ENCODE data around the gene TFPI.
"Not testable (repeated sequence)": the region's sequence is repeated elsewhere in the genome, so short reads cannot be mapped to it uniquely, and the experiment has no call there.

Gene TFPI

GRCh38 chr2:187574969-187575750 lies 20.9 kb upstream of the TFPI start:
- Histone ChIP-seq H3K27me3 (ENCODE audit: control insufficient read depth, insufficient read depth, low read length) (no peaks in the 10 kb centered on the region), H3K9me3 (ENCODE audit: control insufficient read depth, low read length) (no peaks in the 10 kb centered on the region), H3K4me3 (ENCODE audit: low read length) (no peak overlapping the region), H3K36me3 (ENCODE audit: control insufficient read depth, insufficient read depth, low read length) (no peaks in the 10 kb centered on the region), H3K4me1 (ENCODE audit: control insufficient read depth, insufficient read depth, low read length) (no peaks in the 10 kb centered on the region), H3K9ac (ENCODE audit: low read length) (no peak overlapping the region)

- H3K9ac ChIP-seq (ENCODE audit: low read length): no peak overlapping the region
These were observed 19.5 kb upstream of the TFPI start for GRCh38 chr2:187573722-187574121.

GRCh38 chr2:187571996-187572395 lies 17.8 kb upstream of the TFPI start:
- H3K27me3 ChIP-seq (ENCODE audit: control insufficient read depth, insufficient read depth, low read length); H3K4me1 ChIP-seq (ENCODE audit: control insufficient read depth, insufficient read depth, low read length); H3K9ac ChIP-seq (ENCODE audit: low read length); H3K4me3 ChIP-seq (ENCODE audit: low read length); H3K36me3 ChIP-seq (ENCODE audit: control insufficient read depth, insufficient read depth, low read length); H3K9me3 ChIP-seq (ENCODE audit: control insufficient read depth, low read length): not testable (repeated sequence)

More at GRCh38 chr2:187573722-187574121, 19.5 kb upstream of the TFPI start:
- H3K9me3 ChIP-seq (ENCODE audit: control insufficient read depth, low read length): no peaks in the 10 kb centered on the region
- H3K4me3 ChIP-seq (ENCODE audit: low read length): no peak overlapping the region
- H3K36me3 ChIP-seq (ENCODE audit: control insufficient read depth, insufficient read depth, low read length): no peaks in the 10 kb centered on the region
- no peaks in the 10 kb centered on the region for H3K4me1 ChIP-seq (ENCODE audit: control insufficient read depth, insufficient read depth, low read length)
- H3K27me3 ChIP-seq (ENCODE audit: control insufficient read depth, insufficient read depth, low read length): no peaks in the 10 kb centered on the region

GRCh38 chr2:187569571-187569970 lies 15.3 kb upstream of the TFPI start:
- no peaks in the 10 kb centered on the region for H3K4me1 ChIP-seq (ENCODE audit: control insufficient read depth, insufficient read depth, low read length)
- no peak overlapping the region for H3K4me3 ChIP-seq (ENCODE audit: low read length)
- H3K9ac ChIP-seq (ENCODE audit: low read length): no peak overlapping the region
- no peaks in the 10 kb centered on the region for H3K27me3 ChIP-seq (ENCODE audit: control insufficient read depth, insufficient read depth, low read length)
- no peaks in the 10 kb centered on the region for H3K9me3 ChIP-seq (ENCODE audit: control insufficient read depth, low read length)
- no peaks in the 10 kb centered on the region for H3K36me3 ChIP-seq (ENCODE audit: control insufficient read depth, insufficient read depth, low read length)

- no peak overlapping the region for H3K4me3 ChIP-seq (ENCODE audit: low read length)
- no peaks in the 10 kb centered on the region for H3K27me3 ChIP-seq (ENCODE audit: control insufficient read depth, insufficient read depth, low read length)
- no peak overlapping the region for H3K9ac ChIP-seq (ENCODE audit: low read length)
- no peaks in the 10 kb centered on the region for H3K9me3 ChIP-seq (ENCODE audit: control insufficient read depth, low read length)
- H3K36me3 ChIP-seq (ENCODE audit: control insufficient read depth, insufficient read depth, low read length): no peaks in the 10 kb centered on the region
- H3K4me1 ChIP-seq (ENCODE audit: control insufficient read depth, insufficient read depth, low read length): no peaks in the 10 kb centered on the region
These were observed 14.8 kb upstream of the TFPI start for GRCh38 chr2:187569042-187569441.

- Histone ChIP-seq H3K9ac (ENCODE audit: low read length) (no peak overlapping the region), H3K4me3 (ENCODE audit: low read length) (no peak overlapping the region), H3K4me1 (ENCODE audit: control insufficient read depth, insufficient read depth, low read length) (no peaks in the 10 kb centered on the region), H3K27me3 (ENCODE audit: control insufficient read depth, insufficient read depth, low read length) (no peaks in the 10 kb centered on the region), H3K9me3 (ENCODE audit: control insufficient read depth, low read length) (no peaks in the 10 kb centered on the region), H3K36me3 (ENCODE audit: control insufficient read depth, insufficient read depth, low read length) (no peaks in the 10 kb centered on the region)
These were observed 12.9 kb upstream of the TFPI start for GRCh38 chr2:187567126-187567525.

- no peaks in the 10 kb centered on the region for H3K4me1 ChIP-seq (ENCODE audit: control insufficient read depth, insufficient read depth, low read length)
- H3K9me3 ChIP-seq (ENCODE audit: control insufficient read depth, low read length): no peaks in the 10 kb centered on the region
- no peaks in the 10 kb centered on the region for H3K36me3 ChIP-seq (ENCODE audit: control insufficient read depth, insufficient read depth, low read length)
- no peak overlapping the region for H3K4me3 ChIP-seq (ENCODE audit: low read length)
- H3K27me3 ChIP-seq (ENCODE audit: control insufficient read depth, insufficient read depth, low read length): no peaks in the 10 kb centered on the region
- H3K9ac ChIP-seq (ENCODE audit: low read length): no peak overlapping the region
These were observed 12.5 kb upstream of the TFPI start for GRCh38 chr2:187566712-187567111.

- H3K9ac ChIP-seq (ENCODE audit: low read length): no peak overlapping the region
- no peak overlapping the region for H3K4me3 ChIP-seq (ENCODE audit: low read length)
- no peaks in the 10 kb centered on the region for H3K9me3 ChIP-seq (ENCODE audit: control insufficient read depth, low read length)
- no peaks in the 10 kb centered on the region for H3K27me3 ChIP-seq (ENCODE audit: control insufficient read depth, insufficient read depth, low read length)
- no peaks in the 10 kb centered on the region for H3K36me3 ChIP-seq (ENCODE audit: control insufficient read depth, insufficient read depth, low read length)
- no peaks in the 10 kb centered on the region for H3K4me1 ChIP-seq (ENCODE audit: control insufficient read depth, insufficient read depth, low read length)
These were observed 12.0 kb upstream of the TFPI start for GRCh38 chr2:187566266-187566665.

- H3K9me3 ChIP-seq (ENCODE audit: control insufficient read depth, low read length); H3K9ac ChIP-seq (ENCODE audit: low read length); H3K27me3 ChIP-seq (ENCODE audit: control insufficient read depth, insufficient read depth, low read length); H3K36me3 ChIP-seq (ENCODE audit: control insufficient read depth, insufficient read depth, low read length); H3K4me1 ChIP-seq (ENCODE audit: control insufficient read depth, insufficient read depth, low read length); H3K4me3 ChIP-seq (ENCODE audit: low read length): not testable (repeated sequence)
These were observed 11.4 kb upstream of the TFPI start for GRCh38 chr2:187565618-187566017.

GRCh38 chr2:187556493-187556892 lies 2.3 kb upstream of the TFPI start:
- H3K9ac ChIP-seq (ENCODE audit: low read length); H3K36me3 ChIP-seq (ENCODE audit: control insufficient read depth, insufficient read depth, low read length); H3K4me1 ChIP-seq (ENCODE audit: control insufficient read depth, insufficient read depth, low read length); H3K27me3 ChIP-seq (ENCODE audit: control insufficient read depth, insufficient read depth, low read length); H3K9me3 ChIP-seq (ENCODE audit: control insufficient read depth, low read length); H3K4me3 ChIP-seq (ENCODE audit: low read length): not testable (repeated sequence)

GRCh38 chr2:187554704-187555082 lies 458 bp upstream of the TFPI start:
- Histone ChIP-seq H3K4me3 (ENCODE audit: low read length) (no peak overlapping the region), H3K36me3 (ENCODE audit: control insufficient read depth, insufficient read depth, low read length) (no peaks in the 10 kb centered on the region), H3K9ac (ENCODE audit: low read length) (no peak overlapping the region), H3K9me3 (ENCODE audit: control insufficient read depth, low read length) (no peaks in the 10 kb centered on the region), H3K27me3 (ENCODE audit: control insufficient read depth, insufficient read depth, low read length) (no peaks in the 10 kb centered on the region), H3K4me1 (ENCODE audit: control insufficient read depth, insufficient read depth, low read length) (peaks cover 18% of the 10 kb centered on the region)

GRCh38 chr2:187552828-187553681 lies 1.2 kb downstream of the TFPI start:
- Histone ChIP-seq H3K27me3 (ENCODE audit: control insufficient read depth, insufficient read depth, low read length) (no peaks in the 10 kb centered on the region), H3K36me3 (ENCODE audit: control insufficient read depth, insufficient read depth, low read length) (no peaks in the 10 kb centered on the region), H3K9me3 (ENCODE audit: control insufficient read depth, low read length) (no peaks in the 10 kb centered on the region), H3K4me3 (ENCODE audit: low read length) (peak overlapping the region; percentile 46), H3K4me1 (ENCODE audit: control insufficient read depth, insufficient read depth, low read length) (peaks cover 27% of the 10 kb centered on the region), H3K9ac (ENCODE audit: low read length) (no peak overlapping the region)
